Activated T-cell treated with anti-CD3 and anti-CD28 coated beads, Interleukin-2, amount 50 U/mL, for 1 hour (primary cell): ENCODE measurements around the gene PLAC9.
A peak's percentile ranks its signal among the peaks of the same experiment; 100 is the strongest.

Experiments
- DNase-seq: peaks from one replicate; pipeline ENCODE4 v3.0.0-alpha.2; 2020

PLAC9 gene

GRCh38 chr10:80161321-80162083, 29.0 kb downstream of the PLAC9 start:
- no peak for DNase-seq

DNA sequence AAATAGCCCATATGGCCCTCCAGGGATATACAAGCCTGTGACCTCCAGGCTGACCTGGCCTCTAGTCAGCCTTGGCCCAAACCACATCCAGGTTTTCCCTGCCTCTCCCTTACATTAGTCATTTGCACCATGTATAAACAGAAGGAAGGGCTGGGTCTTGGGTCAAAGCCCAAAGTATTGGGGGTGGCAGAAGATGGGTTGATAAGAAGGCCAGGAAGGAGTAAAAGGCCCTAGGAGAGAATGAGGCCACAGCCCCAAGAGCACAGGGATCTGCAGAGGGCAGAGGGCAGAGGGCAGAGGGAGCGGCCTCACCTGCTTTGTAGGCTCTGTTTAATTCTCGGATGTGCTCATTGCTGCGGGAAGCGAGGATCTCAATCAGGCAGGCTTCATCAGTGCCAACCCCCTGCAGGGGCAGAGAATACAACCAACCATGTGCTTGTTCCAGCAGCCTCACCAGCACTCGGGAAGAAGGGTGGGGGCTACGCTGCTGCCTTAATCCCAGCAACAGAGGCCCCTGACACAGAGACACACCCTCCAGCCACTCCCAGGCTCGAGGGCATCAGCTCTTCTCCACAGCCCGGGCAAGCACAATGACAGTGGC, 31.3 kb downstream of the PLAC9 start:
- no peak for DNase-seq

DNA sequence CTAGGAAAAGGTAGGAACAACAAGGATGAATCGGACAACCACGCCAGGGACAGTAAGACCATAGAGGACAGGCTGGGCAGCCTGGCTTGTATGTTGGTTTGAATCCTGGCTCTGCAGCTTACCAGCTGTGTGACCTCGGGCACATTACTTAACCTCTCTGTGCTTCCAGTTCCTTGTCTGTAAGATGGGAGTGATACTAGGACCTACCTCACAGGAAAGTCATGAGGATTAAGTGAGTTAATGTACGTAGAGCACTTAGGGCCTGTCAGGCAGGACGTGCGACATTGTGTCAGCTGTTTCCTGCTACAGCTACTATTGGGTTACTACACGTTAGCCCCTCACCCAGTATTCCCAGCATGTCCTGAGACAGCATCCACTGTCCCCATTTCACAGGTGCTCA, 32.1 kb downstream of the PLAC9 start:
- no peak for DNase-seq

DNA sequence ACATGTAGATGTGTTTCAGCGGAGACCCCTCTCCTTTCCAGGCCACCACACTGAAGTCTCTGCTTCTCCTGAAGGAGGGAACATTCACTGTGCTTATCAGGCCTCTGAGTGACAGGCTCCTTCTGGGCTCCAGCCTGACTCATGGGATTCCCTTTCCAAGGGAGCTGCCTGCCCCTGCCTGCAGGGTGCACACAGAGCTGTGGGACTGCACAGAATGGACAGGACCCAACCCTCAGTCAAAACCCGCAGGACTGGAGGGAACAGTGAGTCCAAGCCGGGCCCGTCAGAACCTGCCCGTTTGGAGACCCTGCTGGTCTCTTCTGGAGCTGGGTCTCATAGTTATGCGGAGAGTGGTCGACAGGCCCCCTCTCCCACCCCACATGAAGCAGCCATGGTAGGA, 32.6 kb downstream of the PLAC9 start:
- DNase-seq = no peak

GRCh38 chr10:80166581-80167470, 34.3 kb downstream of the PLAC9 start:
- DNase-seq = no peak

GRCh38 chr10:80167471-80168161, 35.1 kb downstream of the PLAC9 start:
- DNase-seq = no peak

DNA sequence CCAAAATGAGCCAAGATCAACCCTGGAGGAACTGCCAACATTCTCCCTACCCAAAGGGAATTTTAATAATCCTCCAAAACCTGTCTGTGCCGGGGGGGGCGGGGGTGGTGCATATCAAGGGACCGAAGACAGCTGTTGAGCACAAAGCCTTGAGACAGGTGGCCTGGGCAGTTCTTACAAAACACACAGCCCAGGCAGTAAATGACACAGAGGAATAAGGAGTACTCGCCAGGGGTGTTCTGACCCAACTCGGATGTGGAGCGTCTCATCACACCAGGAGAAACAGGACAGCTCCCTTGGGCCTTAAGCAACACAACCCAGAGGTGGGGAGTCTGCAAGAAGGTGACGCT, 35.6 kb downstream of the PLAC9 start:
- no peak for DNase-seq

- DNase-seq = peak; percentile 44
Measured at GRCh38 chr10:80168679-80169380, 36.3 kb downstream of the PLAC9 start.

- no peak for DNase-seq
Measured at GRCh38 chr10:80170026-80170425, 37.5 kb downstream of the PLAC9 start.

DNA sequence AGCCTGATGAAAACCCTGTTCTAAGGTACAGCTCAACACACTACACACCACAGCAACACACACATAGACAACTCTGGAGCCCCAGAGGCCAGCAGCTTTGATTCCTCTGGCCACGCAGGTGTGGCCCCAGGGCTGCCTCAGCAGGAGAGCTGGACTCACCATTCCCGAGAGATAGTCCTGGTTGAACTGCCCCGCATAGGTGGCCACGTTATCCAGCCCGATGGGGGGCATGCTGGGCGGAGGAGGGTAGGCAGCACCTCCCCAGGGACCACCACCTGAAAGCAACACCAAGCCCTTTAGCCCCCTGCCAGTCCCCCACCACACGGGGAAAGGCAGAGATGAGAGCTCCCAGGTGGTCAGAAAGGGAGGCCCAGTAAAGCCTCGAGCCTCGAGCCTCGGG, 38.1 kb downstream of the PLAC9 start:
- no peak for DNase-seq

GRCh38 chr10:80171248-80171660, 38.7 kb downstream of the PLAC9 start:
- no peak for DNase-seq

- DNase-seq = no peak
Measured at GRCh38 chr10:80172896-80173295, 40.4 kb downstream of the PLAC9 start.

DNA sequence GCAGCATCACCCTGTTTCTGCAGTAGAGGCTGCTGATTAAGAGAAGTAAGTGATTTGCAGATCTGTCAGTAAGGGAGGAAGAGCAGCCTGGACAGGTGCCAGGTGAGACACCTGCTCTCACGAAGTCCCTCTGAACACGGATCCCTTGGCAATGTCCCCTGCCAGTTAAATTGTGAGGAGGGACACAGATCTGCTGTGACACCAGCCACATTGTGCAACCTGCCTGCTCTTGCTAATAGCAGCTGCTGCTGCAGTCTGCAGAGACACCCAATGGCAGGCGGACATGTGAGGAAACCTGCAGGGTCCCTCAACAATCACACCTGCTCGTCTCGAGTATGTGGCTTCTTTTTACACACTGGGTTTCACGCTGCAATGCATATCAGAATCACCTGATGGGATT, 40.9 kb downstream of the PLAC9 start:
- DNase-seq = no peak

DNA sequence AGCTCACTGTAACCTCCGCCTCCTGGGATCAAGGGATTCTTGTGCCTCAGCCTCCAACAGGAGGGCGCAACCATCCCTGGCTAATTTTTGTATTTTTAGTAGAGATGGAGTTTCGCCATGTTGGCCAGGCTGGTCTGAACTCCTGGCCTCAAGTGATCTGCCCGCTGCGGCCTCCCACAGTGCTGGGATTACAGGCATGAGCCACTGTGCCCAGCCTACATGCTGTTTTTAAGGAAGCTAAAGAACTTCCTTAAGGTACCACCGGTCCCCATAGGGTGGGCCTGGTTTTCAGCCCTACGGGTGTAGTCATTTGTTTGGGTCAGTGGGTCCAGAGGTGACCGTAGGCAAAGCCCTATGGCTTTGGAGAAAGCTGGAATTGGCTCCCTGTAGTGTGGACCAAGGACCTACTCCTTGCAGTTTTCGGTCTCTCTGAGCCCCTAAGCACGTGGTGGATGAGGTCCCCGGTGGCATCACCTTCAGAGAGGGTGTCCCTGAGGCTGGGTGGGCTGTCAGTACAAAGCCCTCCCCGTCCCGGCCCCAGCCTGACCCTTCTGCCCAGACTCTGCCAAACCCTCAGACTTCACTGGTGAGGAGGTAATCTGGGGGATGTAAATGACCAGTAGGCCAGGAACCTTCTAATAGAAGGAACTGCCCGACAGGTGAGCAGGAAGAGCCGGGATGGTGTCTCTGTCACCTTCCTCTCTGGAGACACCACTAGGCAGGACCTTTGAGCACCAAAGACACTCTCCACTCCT, 42.3 kb downstream of the PLAC9 start:
- DNase-seq = no peak

DNA sequence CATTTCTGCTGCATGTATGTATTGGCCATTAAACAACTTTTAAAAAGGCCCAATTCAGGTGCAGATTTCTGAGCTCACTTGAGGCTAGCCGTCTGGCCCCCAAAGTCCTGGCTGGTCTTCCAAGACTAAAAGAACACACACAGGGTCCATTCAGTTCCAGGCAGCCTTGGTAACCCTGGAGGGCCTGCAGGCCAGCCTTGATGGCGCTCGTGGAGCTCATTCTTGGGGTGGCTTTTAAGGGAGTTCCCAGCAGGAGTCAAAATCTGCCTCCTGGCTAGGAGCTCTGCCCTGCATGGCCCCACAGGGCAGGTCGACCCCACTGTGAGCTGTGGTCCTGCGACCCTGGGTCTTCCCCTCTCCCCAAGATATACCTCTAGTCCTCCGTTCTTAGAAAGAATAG, 44.0 kb downstream of the PLAC9 start:
- no peak for DNase-seq

- no peak for DNase-seq
Measured at GRCh38 chr10:80177781-80178636, 45.5 kb downstream of the PLAC9 start.

- DNase-seq = no peak
Measured at GRCh38 chr10:80182986-80183385, 50.5 kb downstream of the PLAC9 start.

GRCh38 chr10:80183436-80183835, 50.9 kb downstream of the PLAC9 start:
- DNase-seq = no peak

DNA sequence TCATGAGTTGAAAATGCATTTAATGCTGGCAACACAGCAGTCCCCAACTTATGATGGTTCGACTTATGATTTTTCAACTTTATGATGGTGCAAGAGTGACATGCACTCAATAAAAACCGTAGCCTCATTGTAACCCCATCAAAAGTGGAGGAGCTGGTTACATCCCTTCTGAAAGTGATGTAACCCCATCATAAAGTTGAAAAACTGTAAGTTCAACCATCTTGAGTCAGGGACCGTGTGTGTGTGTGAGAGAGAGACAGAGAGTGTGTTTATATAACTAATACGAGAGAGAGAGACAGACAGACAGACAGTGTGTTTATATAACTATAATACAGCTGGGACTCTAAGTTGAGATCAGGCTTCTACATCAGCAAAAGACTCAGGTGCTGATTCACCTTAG, 51.8 kb downstream of the PLAC9 start:
- DNase-seq = no peak

- no peak for DNase-seq
Measured at GRCh38 chr10:80185578-80186299, 53.2 kb downstream of the PLAC9 start.
